IPS-18c (cell line): ENCODE measurements around the gene UFC1.

Experiments
- H3K4me3 ChIP-seq: 2 replicates; pipeline ENCODE4 v1.7.0; 2013; ENCODE audit warnings: low read depth, mild to moderate bottlenecking, low read length, moderate library complexity; ENCODE audit not compliant: insufficient read depth
- H3K9me3 ChIP-seq: one replicate; pipeline ENCODE4 v1.6.1; 2013; ENCODE audit warnings: mild to moderate bottlenecking, low read length, moderate library complexity; ENCODE audit not compliant: control insufficient read depth, insufficient read depth

UFC1 gene

GRCh38 chr1:161177936-161178244, 24.1 kb downstream of the UFC1 start:
- H3K4me3 ChIP-seq = peak overlapping the region; percentile 90; the same call in 1 of the 2 replicates
- H3K9me3 ChIP-seq = no peaks in the 10 kb centered on the region

GRCh38 chr1:161179698-161180097, 25.9 kb downstream of the UFC1 start:
- no peak overlapping the region for H3K4me3 ChIP-seq
- H3K9me3 ChIP-seq = no peaks in the 10 kb centered on the region

GRCh38 chr1:161180639-161181038, 26.9 kb downstream of the UFC1 start:
- Histone ChIP-seq H3K9me3 (no peaks in the 10 kb centered on the region), H3K4me3 (no peak overlapping the region)

GRCh38 chr1:161182214-161182613, 28.4 kb downstream of the UFC1 start:
- H3K9me3 ChIP-seq = no peaks in the 10 kb centered on the region
- no peak overlapping the region for H3K4me3 ChIP-seq

GRCh38 chr1:161185282-161185682, 31.5 kb downstream of the UFC1 start:
- H3K9me3 ChIP-seq = no peaks in the 10 kb centered on the region
- H3K4me3 ChIP-seq = no peak overlapping the region

GRCh38 chr1:161185732-161186311, 32.0 kb downstream of the UFC1 start:
- Histone ChIP-seq H3K9me3 (no peaks in the 10 kb centered on the region), H3K4me3 (no peak overlapping the region)

GRCh38 chr1:161187311-161187710, 33.5 kb downstream of the UFC1 start:
- no peak overlapping the region for H3K4me3 ChIP-seq
- H3K9me3 ChIP-seq = no peaks in the 10 kb centered on the region

- Histone ChIP-seq H3K4me3 (no peak overlapping the region), H3K9me3 (no peaks in the 10 kb centered on the region)
These were observed 34.6 kb downstream of the UFC1 start for GRCh38 chr1:161188381-161188780.

GRCh38 chr1:161189036-161189435, 35.3 kb downstream of the UFC1 start:
- Histone ChIP-seq H3K9me3 (no peaks in the 10 kb centered on the region), H3K4me3 (no peak overlapping the region)

- H3K4me3 ChIP-seq = no peak overlapping the region
- H3K9me3 ChIP-seq = no peaks in the 10 kb centered on the region
These were observed 37.3 kb downstream of the UFC1 start for GRCh38 chr1:161190962-161191521.

GRCh38 chr1:161191971-161192370, 38.2 kb downstream of the UFC1 start:
- H3K4me3 ChIP-seq = no peak overlapping the region
- H3K9me3 ChIP-seq = no peaks in the 10 kb centered on the region

GRCh38 chr1:161192476-161193465, 39.0 kb downstream of the UFC1 start:
- no peaks in the 10 kb centered on the region for H3K9me3 ChIP-seq

GRCh38 chr1:161193561-161194235, 39.9 kb downstream of the UFC1 start:
- Histone ChIP-seq H3K9me3 (no peaks in the 10 kb centered on the region), H3K4me3 (no peak overlapping the region)

More at GRCh38 chr1:161192476-161193465, 39.0 kb downstream of the UFC1 start:
- no peak overlapping the region for H3K4me3 ChIP-seq

- no peak overlapping the region for H3K4me3 ChIP-seq
- no peaks in the 10 kb centered on the region for H3K9me3 ChIP-seq
These were observed 41.4 kb downstream of the UFC1 start for GRCh38 chr1:161195171-161195570.

- no peaks in the 10 kb centered on the region for H3K9me3 ChIP-seq
- H3K4me3 ChIP-seq = no peak overlapping the region
These were observed 42.3 kb downstream of the UFC1 start for GRCh38 chr1:161196111-161196510.

GRCh38 chr1:161196521-161197451, 43.0 kb downstream of the UFC1 start:
- H3K9me3 ChIP-seq = no peaks in the 10 kb centered on the region
- H3K4me3 ChIP-seq = peak overlapping the region; percentile 45; the same call in 1 of the 2 replicates
